Cerebellar nuclear complex (tissue), 1 donor: Measurements from ENCODE around the gene CD300A.
A peak's percentile ranks its signal among the peaks of the same experiment; 100 is the strongest.
"Not testable (repeated sequence)": the region's sequence is repeated elsewhere in the genome, so short reads cannot be mapped to it uniquely, and the experiment has no call there.

Experiments used
- DNase-seq, 2 experiments: peaks; one replicate each; lab custom pipeline; 2025; lab: John Stamatoyannopoulos, UW

The CD300A gene

GRCh38 chr17:74478420-74479100 lies 12.1 kb downstream of the CD300A start:
- no peak for DNase-seq

GRCh38 chr17:74480290-74480689 lies 13.9 kb downstream of the CD300A start:
- no peak for DNase-seq

- no peak for DNase-seq
Measured at GRCh38 chr17:74481621-74482020, 15.2 kb downstream of the CD300A start.

- no peak for DNase-seq
Measured at GRCh38 chr17:74484066-74484465, 17.6 kb downstream of the CD300A start.

- no peak for DNase-seq
Measured at GRCh38 chr17:74485022-74485743, 18.7 kb downstream of the CD300A start.

- DNase-seq, result no peak
Measured at GRCh38 chr17:74485841-74486240, 19.4 kb downstream of the CD300A start.

- not testable (repeated sequence) for DNase-seq
Measured at GRCh38 chr17:74488276-74488675, 21.8 kb downstream of the CD300A start.

GRCh38 chr17:74490716-74491115 lies 24.3 kb downstream of the CD300A start:
- DNase-seq, result no peak

GRCh38 chr17:74491626-74492025 lies 25.2 kb downstream of the CD300A start:
- no peak for DNase-seq

- peak in 1 of 2 experiments; percentile 41 for DNase-seq
Measured at GRCh38 chr17:74493331-74493833, 26.9 kb downstream of the CD300A start.

- DNase-seq, result no peak
Measured at GRCh38 chr17:74497471-74497870, 31.0 kb downstream of the CD300A start.

- no peak for DNase-seq
Measured at GRCh38 chr17:74499992-74500391, 33.6 kb downstream of the CD300A start.

GRCh38 chr17:74502861-74503260 lies 36.4 kb downstream of the CD300A start:
- no peak for DNase-seq

GRCh38 chr17:74503949-74504348 lies 37.5 kb downstream of the CD300A start:
- DNase-seq, result not testable (repeated sequence)

GRCh38 chr17:74508156-74508555 lies 41.7 kb downstream of the CD300A start:
- no peak for DNase-seq

- no peak for DNase-seq
Measured at GRCh38 chr17:74512036-74512435, 45.6 kb downstream of the CD300A start.

- no peak for DNase-seq
Measured at GRCh38 chr17:74512624-74513091, 46.2 kb downstream of the CD300A start.

- DNase-seq, result no peak
Measured at GRCh38 chr17:74513987-74514631, 47.7 kb downstream of the CD300A start.

GRCh38 chr17:74514632-74515334 lies 48.3 kb downstream of the CD300A start:
- DNase-seq, result no peak

- no peak for DNase-seq
Measured at GRCh38 chr17:74515941-74516340, 49.5 kb downstream of the CD300A start.

- DNase-seq, result no peak
Measured at GRCh38 chr17:74516561-74517328, 50.3 kb downstream of the CD300A start.
